Measurements from ENCODE around the gene APOC3.

DNA sequence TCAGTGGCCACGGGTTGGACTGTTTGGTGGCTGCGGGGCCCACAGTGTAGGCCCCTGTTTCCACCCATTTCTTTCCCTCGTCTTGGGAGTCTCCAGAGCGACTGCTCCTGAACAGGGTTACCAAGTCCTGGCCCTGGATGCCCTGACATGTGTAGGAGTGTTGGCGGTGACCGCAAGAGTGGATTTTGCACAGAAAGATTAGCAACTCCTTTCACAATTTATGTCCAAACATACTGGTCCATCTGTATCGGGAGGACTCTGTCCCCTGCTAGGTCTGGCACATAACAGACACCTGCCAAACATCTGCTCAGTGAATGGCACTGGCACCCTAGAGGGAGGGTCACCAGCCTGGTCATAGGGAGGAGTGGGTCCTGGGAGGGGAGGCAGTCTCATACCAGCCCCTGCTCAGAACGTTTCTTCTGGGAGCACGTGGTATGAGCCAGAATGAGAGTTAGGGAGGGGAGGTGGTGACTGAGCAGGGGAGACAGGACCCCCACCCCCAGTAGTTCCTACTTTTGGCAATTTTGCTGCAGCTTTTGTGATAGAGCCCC, 11.1 kb downstream of the APOC3 start:
- TF ChIP-seq SIN3A (IDR thresholded peaks at IDR 0.05; ENCODE audit: borderline replicate concordance, insufficient read depth, low read length) (no peak), POLR2AphosphoS5 (IDR thresholded peaks at IDR 0.05; ENCODE audit: low read depth, low read length) (no peak)

Measured in PFSK-1 (cell line).